GM18508 (cell line): ENCODE measurements around the gene GAB3.
"Not testable (repeated sequence)": the region's sequence is repeated elsewhere in the genome, so short reads cannot be mapped to it uniquely, and the experiment has no call there.

Experiments used
- ATAC-seq: cut with Tn5 transposase; IDR thresholded peaks from one replicate; pipeline ENCODE4 v1.9.1; 2021; ENCODE audit warnings: moderate number of reproducible peaks; ENCODE audit not compliant: insufficient read depth, unreplicated experiment

GAB3 gene

DNA sequence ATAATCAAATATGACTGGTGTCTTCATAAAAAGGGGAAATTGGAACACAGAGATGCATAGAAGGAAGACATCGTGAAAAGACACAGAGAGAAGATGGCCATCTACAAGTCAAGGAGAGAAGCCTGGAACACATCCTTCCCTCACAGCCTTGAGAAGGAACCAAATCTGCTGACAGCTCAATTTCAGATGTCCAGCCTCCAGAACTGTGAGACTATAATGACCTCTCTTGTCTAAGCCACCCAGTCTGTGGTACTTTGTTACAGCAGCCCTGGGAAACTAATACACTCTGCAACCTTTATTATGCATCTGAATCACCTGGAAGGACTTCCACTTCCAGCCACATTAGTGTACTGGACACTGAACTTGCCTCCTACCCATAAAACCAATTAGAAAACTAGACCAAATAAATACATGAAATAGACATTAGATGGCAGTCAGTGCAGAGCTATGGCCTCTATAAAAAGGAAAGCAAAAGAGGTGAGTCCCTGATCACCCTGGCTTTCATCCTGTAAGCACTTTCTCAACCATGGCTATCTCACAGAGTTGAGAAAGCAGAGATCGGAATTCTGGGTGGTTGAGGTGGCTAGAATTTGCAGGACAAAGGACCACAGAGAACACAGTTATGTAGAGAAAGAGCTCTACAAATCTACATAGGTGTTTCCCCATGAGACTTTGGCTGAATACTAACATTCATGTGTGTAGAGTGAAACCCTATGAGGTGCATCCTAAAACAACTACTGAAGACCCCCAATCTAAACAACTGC, 25.7 kb downstream of the GAB3 start:
- no peak for ATAC-seq

- ATAC-seq: no peak
Measured at GRCh38 chrX:154721155-154721554, 29.7 kb downstream of the GAB3 start.

DNA sequence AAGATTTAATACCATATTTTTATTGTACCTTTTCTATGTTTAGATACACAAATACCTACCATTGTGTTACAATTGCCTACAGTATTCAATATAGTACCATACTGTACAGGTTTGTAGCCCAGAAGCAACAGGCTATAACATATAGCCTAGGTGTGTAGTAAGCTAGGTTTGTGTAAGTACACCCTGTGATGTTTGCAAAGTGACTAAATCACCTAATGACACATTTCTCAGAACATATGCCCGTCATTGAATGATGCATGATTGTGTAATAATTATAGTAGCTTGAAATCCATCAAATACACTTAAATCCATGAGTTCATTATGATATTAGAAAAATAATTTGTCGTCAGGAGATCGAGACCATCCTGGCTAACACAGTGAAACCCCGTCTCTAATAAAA, 30.8 kb downstream of the GAB3 start:
- ATAC-seq: no peak

GRCh38 chrX:154719132-154719675, 31.7 kb downstream of the GAB3 start:
- ATAC-seq: no peak

DNA sequence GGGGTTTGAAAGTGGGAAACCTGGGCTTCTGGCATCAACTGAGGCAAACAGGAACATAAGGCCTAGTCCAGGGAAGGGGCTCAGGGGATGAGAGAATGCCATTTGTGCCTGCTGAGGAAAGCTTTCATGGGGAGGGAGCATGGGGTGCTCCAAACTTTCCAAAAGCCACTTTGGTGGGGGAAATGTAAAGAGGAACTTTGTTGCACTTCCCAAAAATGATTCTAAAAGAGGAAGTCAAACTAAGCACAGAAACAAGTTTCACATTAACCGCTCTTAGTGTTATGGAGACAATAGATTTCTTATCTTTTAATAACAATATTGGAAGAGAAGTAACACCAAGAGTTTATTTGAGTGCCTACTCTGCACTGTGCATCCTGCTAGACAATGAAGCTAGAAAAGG, 32.3 kb downstream of the GAB3 start:
- no peak for ATAC-seq

DNA sequence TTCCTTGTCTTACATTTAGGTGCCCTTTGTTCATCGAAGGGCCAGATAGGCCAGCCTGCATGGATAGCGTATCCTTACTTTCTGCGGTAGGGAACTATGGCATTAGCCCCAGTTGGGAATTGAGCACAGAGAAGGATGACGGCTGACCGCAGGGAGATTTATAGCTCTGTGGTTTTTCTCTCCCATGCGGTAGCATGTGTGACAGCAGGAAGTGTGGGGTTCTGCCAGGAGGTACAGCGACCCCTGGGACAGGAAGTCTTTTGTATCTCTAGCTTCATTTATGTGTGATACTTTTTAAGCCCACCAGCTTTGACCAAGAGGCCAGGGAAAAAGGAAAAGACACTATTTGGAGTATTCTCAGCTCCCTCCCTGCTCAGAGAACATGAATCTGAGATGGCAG, 33.1 kb downstream of the GAB3 start:
- ATAC-seq: no peak

DNA sequence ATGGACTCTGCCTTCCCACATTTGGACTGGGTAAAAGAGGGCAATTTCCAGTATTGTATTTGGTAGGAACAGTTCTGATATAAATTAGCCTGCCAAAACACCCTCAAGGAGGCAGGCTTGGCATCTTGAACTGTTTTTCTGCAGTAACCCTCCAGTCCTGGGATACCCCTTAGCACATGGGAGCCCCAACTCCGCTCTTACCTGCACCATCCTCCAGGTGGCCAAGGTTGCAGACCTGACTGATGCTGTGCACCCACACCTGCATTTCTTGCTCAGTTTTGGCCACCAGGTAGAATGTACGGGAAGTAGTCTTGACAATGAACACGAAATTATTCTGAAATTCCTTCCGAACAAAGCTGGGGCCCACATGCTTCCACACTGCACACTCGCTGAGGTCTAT, 35.1 kb downstream of the GAB3 start:
- ATAC-seq: no peak

- peak; percentile 48 for ATAC-seq
Measured at GRCh38 chrX:154714925-154715324, 36.0 kb downstream of the GAB3 start.

DNA sequence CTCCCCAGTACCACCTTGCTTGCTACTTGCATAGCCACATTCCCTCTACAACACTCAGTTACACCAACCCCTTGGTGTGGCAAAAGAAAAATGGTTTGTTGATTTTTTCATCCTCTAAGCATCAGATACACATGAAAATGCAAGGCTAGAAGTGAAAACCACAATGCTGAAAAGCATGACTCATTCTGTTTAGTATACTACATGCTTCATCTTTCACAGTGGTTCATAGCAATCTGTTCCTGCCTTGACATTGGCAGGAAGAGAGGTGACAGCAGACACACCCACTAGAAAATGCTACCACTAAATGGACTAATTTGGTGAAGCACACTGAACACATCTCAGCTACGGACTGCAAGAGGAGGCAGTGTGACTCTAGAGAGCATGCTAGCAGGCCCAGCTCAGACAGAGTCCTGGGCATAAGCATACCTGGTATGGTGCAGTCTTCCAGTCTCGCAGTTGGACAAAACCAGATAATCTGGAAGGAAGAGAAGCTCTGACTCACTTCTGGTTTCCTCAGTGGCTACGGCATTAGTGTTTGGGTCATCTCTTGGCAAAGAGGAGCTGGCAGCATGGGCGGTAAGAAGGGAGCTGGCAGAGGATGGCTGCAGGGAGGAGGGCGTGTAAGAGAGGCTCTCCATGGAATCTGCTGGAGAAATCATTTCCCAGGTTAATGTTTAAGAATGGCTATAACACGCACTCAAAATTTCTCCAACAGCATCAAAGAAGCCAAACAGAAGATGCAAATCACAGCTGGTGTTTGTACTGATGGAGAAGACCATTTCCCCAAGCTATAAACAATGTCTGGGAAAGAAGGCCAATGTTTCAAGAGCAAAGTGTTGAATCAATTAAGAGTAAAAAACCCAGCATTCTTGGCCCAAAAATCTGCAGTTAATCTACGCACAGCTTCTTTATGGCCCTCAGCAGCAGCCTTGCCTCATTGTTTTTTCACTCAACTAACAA, 37.8 kb downstream of the GAB3 start:
- peak; percentile 62 for ATAC-seq

- no peak for ATAC-seq
Measured at GRCh38 chrX:154711264-154711663, 39.6 kb downstream of the GAB3 start.

GRCh38 chrX:154710309-154710708, 40.6 kb downstream of the GAB3 start:
- ATAC-seq: no peak

- no peak for ATAC-seq
Measured at GRCh38 chrX:154698630-154699248, 52.1 kb downstream of the GAB3 start.

DNA sequence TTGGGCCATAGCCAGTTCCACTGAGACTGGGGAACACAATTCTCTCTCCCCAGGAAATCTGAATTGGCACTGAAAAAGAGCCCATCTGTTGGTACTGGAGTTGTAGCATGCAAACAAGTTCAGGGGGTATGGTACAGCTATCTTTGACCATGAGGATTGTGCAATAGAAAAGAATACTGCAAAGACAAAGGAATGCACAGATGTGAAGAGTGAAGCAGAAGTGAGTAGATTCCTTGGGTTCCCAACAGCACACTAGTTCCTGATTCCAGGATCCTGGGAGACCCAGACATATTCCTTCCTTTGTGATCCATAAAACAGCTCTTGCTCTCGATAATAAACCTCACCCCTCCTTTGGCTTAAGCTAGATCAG, 54.2 kb downstream of the GAB3 start:
- no peak for ATAC-seq

GRCh38 chrX:154695911-154696675, 54.8 kb downstream of the GAB3 start:
- ATAC-seq: no peak

DNA sequence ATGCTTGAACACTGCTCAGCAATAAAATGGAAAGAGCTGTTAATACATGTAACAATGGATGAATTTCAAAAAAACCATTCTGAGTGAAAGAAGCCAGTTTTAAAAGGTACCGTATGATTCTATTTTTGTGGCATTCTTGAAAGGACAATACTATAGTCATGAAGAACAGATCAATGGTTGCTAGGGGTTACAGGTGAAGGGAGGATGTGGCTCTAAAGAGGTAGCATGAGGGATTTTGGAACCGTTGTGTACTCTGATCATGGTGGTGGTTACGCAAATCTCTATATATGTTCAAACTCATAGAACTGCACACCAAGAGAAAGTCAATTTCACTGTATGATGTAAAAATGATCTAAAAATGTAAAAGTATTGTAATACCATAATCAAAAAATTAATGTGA, 57.5 kb downstream of the GAB3 start:
- ATAC-seq: no peak

DNA sequence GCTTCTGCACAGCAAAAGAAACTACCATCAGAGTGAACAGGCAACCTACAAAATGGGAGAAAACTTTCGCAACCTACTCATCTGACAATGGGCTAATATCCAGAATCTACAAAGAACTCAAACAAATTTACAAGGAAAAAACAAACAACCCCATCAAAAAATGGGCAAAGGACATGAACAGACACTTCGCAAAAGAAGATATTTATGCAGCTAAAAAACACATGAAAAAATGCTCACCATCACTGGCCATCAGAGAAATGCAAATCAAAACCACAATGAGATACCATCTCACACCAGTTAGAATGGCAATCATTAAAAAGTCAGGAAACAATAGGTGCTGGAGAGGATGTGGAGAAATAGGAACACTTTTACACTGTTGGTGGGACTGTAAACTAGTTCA, 60.4 kb downstream of the GAB3 start:
- not testable (repeated sequence) for ATAC-seq

- not testable (repeated sequence) for ATAC-seq
Measured at GRCh38 chrX:154672084-154672483, 78.8 kb downstream of the GAB3 start.

DNA sequence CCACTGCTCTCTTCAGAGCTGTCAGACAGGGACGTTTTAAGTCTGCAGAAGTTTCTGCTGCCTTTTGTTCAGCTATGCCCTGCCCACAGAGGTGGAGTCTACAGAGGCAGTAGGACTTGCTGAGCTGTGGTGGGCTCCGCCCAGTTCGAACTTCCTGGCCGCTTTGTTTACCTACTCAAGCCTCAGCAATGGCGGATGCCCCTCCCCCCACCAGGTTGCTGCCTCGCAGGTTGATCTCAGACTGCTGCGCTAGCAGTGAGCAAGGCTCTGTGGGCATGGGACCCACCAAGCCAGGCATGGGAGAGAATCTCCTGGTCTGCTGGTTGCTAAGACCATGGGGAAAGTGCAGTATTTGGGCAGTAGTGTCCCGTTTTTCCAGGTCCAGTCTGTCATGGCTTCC, 80.0 kb downstream of the GAB3 start:
- ATAC-seq: not testable (repeated sequence)

- ATAC-seq: no peak
Measured at GRCh38 chrX:154661899-154662298, 89.0 kb downstream of the GAB3 start.

DNA sequence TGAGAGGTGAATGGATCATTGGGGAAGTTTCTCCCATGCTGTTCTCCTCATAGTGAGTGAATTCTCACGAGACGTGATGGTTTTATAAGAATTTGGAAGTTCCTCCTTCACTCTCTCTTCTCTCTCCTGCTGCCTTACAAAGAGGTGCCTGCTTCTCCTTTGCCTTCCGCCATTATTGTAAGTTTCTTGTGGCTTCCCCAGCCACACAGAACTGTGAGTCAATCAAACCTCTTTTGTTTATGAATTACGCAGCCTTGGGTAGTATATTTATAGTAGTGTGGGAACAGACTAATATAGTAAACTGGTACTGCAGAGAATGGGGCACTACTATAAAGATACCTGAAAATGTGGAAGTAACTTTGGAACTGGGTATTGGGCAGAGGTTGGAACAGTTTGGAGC, 89.7 kb downstream of the GAB3 start:
- no peak for ATAC-seq
